ENCODE data around the gene APLN. TPM values are rescaled to one million over a fixed set of nuclear protein-coding genes. Genes with fewer than 3 reads are reported as not detected.

The APLN gene, protein sequence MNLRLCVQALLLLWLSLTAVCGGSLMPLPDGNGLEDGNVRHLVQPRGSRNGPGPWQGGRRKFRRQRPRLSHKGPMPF
- total RNA-seq = 1 to 10 TPM; 1.7 to 3.5 TPM

DNA sequence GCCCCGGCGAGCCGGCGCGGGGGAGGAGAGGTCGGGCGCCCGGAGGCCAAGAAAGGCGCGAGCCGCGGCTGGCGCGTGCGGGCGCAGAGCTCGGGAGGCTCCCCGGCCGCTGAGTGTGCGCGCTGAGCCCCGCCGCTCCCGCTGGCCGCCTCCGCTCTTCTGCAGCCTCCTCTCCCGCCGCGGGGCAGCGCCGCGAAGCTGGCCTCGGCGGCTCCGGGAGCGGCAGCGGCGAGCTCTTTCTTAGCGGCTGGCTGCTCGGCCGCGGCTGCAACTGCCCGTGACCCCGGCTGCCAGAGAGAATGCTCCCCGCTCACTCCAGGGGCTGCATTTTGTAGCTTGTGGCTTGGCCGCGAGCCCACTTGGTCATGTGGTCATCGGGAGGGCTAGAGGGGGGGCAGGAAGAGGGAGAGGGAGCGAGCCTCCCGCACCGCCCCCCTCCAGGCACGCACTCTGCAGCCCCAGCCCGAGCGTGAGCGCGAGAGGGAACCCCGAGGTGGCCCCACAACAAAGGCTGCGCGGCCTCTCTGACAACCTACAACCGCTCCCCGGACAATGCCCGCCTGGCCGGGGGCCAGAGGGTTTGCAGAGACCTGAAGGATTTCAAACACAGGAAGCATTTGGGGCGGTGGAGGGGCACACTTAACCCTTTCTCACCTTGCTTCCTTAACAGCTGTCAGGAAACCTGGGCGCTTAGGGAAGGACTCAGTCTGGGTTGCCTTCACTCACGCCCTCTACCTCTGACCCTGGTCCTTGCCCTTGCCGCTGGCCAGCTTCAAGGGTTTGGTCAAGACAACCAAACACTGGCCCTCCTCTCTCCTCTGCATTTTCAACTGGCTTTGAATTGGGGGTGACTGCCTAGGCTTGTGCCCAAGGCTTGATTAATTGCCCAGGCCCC, at the start of gene APLN:
Gene APLN (minus strand): TSS at position 305 of the 895 bp plus-strand sequence. CDS start 326 bp downstream, outside the sequence.
- DNase-seq (ENCODE audit: low spot score) = no peak
- H3K27ac ChIP-seq = no peak within 1 kb of the TSS
- H3K27me3 ChIP-seq (replicated peaks; ENCODE audit: insufficient read depth) = no peaks in the 10 kb centered on the region
- TF ChIP-seq POLR2A (IDR thresholded peaks at IDR 0.05) = no peak
- no peak for TF ChIP-seq POLR2AphosphoS5 (IDR thresholded peaks at IDR 0.05)
- TF ChIP-seq, protein P1, sequence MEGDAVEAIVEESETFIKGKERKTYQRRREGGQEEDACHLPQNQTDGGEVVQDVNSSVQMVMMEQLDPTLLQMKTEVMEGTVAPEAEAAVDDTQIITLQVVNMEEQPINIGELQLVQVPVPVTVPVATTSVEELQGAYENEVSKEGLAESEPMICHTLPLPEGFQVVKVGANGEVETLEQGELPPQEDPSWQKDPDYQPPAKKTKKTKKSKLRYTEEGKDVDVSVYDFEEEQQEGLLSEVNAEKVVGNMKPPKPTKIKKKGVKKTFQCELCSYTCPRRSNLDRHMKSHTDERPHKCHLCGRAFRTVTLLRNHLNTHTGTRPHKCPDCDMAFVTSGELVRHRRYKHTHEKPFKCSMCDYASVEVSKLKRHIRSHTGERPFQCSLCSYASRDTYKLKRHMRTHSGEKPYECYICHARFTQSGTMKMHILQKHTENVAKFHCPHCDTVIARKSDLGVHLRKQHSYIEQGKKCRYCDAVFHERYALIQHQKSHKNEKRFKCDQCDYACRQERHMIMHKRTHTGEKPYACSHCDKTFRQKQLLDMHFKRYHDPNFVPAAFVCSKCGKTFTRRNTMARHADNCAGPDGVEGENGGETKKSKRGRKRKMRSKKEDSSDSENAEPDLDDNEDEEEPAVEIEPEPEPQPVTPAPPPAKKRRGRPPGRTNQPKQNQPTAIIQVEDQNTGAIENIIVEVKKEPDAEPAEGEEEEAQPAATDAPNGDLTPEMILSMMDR (IDR thresholded peaks at IDR 0.05) = no peak
- WGBS = 6% methylated on average over 9 of the region's 67 CpGs
- intact Hi-C loops (cut with DNase I) = no loop called here
- peak within 1 kb of the TSS; percentile 25 to 35 for H3K4me3 ChIP-seq
- no peaks in the 10 kb centered on the region for H3K4me1 ChIP-seq (replicated peaks)
- no peaks in the 10 kb centered on the region for H3K9me3 ChIP-seq
- H3K36me3 ChIP-seq = no peaks in the 10 kb centered on the region

DNA sequence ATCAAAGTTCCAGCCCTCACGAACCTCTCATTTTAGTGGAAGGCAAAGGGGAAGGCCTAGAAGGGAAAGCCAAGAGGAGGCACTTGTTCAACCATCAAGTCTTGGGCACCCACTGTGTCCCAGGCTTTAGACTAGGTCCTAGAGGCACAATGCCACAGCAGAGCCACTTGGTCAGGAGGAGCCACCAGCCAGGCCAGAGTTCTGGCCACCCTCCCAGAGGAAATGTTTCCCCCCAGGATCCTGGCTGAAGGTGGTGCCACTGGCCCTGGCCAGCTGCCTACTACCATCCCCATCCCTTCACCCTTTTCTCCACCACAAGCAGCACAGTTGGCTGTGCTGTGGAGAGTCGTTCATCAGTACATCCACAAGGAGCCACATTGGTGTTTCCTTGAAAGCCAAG, 49.7 kb upstream of the APLN start:
- 81% methylated on average over 2 of the region's 2 CpGs for WGBS
- no peak for DNase-seq (ENCODE audit: low spot score)
- TF ChIP-seq, protein P1 (IDR thresholded peaks at IDR 0.05) = no peak
- no peak for TF ChIP-seq POLR2AphosphoS5 (IDR thresholded peaks at IDR 0.05)
- no peak for TF ChIP-seq POLR2A (IDR thresholded peaks at IDR 0.05)
- Histone ChIP-seq H3K27me3 (replicated peaks; ENCODE audit: insufficient read depth) (no peaks in the 10 kb centered on the region), H3K36me3 (no peaks in the 10 kb centered on the region), H3K27ac (no peak overlapping the region), H3K4me3 (no peak overlapping the region), H3K4me1 (replicated peaks) (no peaks in the 10 kb centered on the region), H3K9me3 (no peaks in the 10 kb centered on the region)
- intact Hi-C loops (cut with DNase I) = no loop called here

DNA sequence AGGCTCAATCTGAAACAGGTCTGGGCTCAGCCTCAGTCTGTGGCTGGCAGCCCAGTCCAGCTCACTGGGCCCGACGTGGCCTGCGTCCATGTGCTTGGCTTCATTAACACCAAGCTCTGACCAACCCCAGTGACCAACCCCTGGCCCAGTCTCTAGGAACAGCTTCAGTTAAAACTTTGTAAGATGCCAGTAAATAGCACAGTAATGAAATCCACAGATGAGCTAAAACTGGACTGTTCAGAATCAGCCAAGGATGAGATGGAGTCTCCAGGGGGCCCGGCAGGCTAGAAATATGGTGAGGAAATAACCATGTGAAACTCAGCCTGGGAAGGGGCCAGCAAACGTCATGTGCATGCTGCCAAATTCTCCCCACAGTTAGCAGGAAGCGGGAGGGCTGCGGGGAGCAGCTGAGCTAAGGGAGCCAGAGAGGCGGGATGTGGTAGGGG, 46.9 kb upstream of the APLN start:
- no peaks in the 10 kb centered on the region for H3K4me1 ChIP-seq (replicated peaks)
- H3K9me3 ChIP-seq = no peaks in the 10 kb centered on the region
- no peak overlapping the region for H3K27ac ChIP-seq
- H3K36me3 ChIP-seq = no peaks in the 10 kb centered on the region
- TF ChIP-seq POLR2AphosphoS5 (IDR thresholded peaks at IDR 0.05) = no peak
- TF ChIP-seq POLR2A (IDR thresholded peaks at IDR 0.05) = no peak
- 54% methylated on average over 5 of the region's 8 CpGs for WGBS
- intact Hi-C loops (cut with DNase I) = no loop called here
- no peak overlapping the region for H3K4me3 ChIP-seq
- DNase-seq (ENCODE audit: low spot score) = no peak
- H3K27me3 ChIP-seq (replicated peaks; ENCODE audit: insufficient read depth) = no peaks in the 10 kb centered on the region

DNA sequence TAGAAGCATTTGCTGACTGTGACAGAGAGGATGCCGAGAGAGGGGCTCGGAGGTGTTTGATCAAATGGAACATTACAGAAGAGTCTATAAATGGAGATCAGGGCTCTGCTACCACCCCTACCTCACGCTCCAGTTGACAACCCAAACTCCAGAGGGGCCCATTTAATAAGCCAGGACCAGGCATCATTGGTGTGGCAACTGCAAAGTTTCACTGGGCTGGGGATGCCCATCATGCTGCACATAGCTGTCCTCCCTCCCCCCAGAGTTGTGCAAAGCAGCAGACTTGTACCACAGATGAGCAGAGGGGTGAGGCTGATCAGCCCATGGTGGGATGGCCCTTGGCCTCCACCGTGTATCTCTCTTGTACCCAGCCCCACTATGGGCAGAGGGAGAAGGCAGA, 45.8 kb upstream of the APLN start:
- no peak for DNase-seq (ENCODE audit: low spot score)
- H3K9me3 ChIP-seq = no peaks in the 10 kb centered on the region
- H3K36me3 ChIP-seq = no peaks in the 10 kb centered on the region
- H3K4me1 ChIP-seq (replicated peaks) = no peaks in the 10 kb centered on the region
- H3K27me3 ChIP-seq (replicated peaks; ENCODE audit: insufficient read depth) = no peaks in the 10 kb centered on the region
- 92% methylated on average over 4 of the region's 4 CpGs for WGBS
- no peak overlapping the region for H3K4me3 ChIP-seq
- intact Hi-C loops (cut with DNase I) = no loop called here
- H3K27ac ChIP-seq = no peak overlapping the region
- no peak for TF ChIP-seq POLR2A (IDR thresholded peaks at IDR 0.05)
- no peak for TF ChIP-seq POLR2AphosphoS5 (IDR thresholded peaks at IDR 0.05)

DNA sequence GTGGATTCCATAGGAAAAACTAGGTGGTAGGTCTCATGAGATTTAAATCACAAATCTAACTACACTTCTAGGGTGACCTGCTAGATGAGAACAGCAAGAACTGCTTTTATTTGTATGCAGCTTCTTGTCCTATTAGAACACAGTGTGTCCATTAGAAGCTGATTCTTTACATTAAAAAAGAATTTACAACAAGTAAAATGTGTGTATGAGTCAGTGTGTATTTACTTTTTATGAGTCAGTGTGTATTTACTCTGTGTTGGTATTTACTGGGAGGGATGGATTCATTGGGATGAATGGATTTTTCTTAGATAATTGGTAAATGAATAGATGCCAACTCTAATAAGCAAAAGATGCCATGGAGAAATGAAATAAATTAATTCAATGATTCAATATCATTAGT, 43.4 kb upstream of the APLN start:
- Histone ChIP-seq H3K27me3 (replicated peaks; ENCODE audit: insufficient read depth) (no peaks in the 10 kb centered on the region), H3K36me3 (no peaks in the 10 kb centered on the region), H3K27ac (no peak overlapping the region), H3K4me3 (no peak overlapping the region), H3K9me3 (no peaks in the 10 kb centered on the region), H3K4me1 (replicated peaks) (no peaks in the 10 kb centered on the region)
- no peak for TF ChIP-seq POLR2AphosphoS5 (IDR thresholded peaks at IDR 0.05)
- TF ChIP-seq, protein P1 (IDR thresholded peaks at IDR 0.05) = no peak
- no peak for TF ChIP-seq POLR2A (IDR thresholded peaks at IDR 0.05)
- DNase-seq (ENCODE audit: low spot score) = no peak
- intact Hi-C loops (cut with DNase I) = no loop called here
